GM11168 (cell line): ENCODE data around the gene NHSL2.

Source experiments
- in situ Hi-C: fragments of 300-500 bp; cut with MboI; formaldehyde crosslinking; loops from one replicate; pipeline ENCODE4 v1.12.0; 2022; ENCODE audit warnings: low sequenced_read_pairs; ENCODE audit not compliant: unreplicated experiment

The NHSL2 gene

DNA sequence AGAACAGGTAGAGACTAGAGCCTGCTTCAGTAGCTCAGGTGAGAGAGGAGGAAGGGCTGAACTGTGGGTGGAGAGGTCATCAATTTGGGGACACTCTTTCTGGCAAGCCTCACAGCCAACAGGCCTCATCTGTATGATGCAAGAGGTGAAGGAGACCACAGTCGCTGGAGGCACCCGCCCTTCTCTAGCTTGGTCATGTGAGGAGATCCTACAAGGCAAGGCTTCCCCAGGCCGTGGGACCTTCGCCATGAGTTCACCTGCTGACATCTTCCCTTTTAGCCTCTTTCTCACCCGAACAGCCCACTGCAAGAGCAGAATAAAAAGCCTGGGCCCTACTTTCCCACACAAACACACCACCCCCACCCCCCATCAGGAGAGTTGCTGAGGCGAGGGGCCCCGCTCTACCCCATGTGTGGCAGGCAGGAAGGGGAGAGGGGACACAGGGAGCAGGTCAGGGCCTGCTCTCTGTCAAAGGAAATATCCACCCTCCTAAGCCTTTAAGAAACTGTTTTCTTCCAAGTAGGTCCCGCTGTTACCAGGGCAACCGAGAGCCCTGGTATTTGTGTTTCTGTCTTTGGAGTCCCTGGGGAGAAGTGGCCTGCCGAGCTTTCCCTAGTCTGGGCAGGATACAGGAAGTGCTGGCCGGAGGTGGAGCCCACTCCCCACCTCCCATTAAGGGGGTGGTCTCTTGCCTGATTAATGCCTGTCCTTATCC is 213.0 kb downstream of the NHSL2 start:
- in situ Hi-C loops = no loop called here

DNA sequence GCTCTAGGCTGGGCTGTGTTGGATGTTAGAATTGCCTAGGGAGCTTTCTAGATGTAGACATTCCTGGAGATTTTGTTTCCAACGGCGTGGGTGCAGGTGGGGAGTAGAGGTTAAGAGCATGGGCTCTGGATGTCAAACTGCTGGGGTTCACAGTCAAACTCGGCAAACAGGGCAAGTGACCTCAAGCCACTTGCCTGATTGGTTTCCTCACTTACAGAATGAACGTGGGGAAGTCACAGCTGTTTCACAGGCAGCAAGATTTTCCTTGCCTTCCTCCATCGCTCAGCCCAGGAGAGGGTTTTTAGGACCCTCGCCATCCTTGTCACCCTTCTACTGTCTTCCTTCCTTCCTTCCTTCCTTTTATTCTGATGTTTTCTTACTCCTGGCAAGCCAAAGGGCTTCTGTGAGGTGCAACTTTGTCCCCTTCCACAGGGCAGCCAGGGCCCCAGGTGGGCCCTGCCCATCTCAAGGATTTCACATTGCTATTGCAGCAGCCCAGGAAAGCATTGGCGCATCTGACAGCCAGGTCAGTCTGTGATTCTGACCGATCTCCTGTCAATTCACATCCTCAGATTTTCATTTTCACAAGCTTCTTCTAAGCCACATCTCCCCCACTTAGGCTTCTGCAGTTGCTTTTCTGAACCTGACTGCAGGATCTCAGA is 214.0 kb downstream of the NHSL2 start:
- in situ Hi-C loops = loop anchor here (5.0 kb wide), 1 partner anchor 117 kb away; no protein-coding TSS in a partner anchor

DNA sequence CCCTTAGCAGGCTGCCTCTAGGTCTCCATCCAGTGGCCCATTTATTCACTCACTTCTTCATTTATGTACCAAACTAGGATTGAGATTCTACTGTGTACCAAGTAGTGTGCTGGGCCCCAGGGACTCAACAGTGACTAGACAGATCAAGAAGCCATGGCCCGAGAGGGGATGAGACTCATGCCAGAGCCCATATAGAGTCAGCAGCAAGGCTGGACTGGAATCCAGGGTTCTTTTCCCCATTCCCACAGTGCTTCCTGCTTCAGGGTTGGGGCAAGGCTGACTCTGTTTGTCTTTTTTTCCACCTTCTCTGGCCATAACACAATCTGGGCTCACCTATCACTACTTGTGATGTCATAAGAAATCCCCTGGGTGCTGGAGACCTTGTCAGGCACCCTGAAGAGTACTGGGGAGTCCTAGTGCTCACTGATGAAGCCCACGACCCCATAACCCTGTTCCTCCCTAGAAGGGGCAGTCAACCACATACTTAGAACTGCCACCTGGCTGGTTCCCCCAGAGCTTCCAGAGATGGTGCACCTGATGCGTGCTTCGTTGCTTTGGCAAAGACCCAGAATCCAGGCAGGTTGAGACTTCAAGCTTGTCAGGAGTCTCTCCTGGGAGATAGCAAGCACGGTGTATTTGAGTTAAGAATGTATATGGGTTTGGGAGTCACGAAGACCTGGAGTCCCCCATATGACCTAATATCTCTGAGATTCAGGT is 214.8 kb downstream of the NHSL2 start:
- in situ Hi-C loops = loop anchor here (5.0 kb wide), 1 partner anchor 118 kb away; no protein-coding TSS in a partner anchor

DNA sequence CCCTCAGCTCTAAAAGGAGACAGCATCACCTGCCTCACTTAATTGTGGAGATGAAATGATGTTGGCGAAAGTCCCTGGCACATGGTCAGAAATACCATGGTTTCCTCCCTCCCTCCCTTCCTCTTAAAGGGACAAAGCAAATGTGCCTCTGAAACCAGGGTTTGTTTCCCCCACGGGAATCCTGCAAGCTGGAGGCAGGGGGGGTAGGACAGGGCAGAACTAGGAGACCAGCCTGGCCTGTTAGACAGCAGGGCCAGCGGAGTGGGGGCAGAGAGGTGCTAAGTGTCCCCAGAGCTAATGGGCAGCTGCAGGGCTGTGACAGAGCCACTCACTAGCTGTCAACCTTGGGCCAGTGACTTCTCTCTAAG is 215.4 kb downstream of the NHSL2 start:
- in situ Hi-C loops = loop anchor here (5.0 kb wide), 1 partner anchor 119 kb away; no protein-coding TSS in a partner anchor

DNA sequence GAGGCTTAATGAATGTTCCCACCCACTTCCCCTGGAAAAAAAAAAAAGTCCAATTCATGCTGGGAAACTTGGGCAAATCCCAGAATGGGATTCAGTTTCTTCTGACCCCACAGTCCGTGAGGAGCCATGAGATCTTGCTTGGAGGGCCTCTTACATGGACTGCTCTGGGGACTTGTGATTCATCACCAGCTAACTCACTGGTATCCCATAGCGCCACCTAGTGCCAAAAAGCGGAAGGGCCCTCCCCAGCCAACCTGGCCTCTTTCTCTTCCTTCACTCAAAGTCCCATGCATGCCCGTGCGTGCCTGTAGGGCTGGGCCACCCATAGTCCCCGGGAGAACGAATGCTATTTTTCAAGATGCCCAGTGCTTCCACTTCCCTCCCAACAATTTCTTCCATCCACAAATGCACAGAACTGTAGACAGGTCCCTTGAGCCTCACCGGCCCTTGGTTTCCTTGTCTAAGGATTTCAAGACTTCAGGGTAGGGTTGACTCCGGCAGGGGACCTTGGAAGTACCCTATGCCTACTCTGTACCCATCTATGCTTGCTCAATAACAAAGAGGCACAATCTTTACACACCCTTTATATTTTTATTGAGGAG is 216.0 kb downstream of the NHSL2 start:
- in situ Hi-C loops = loop anchor here (5.0 kb wide), 1 partner anchor 119 kb away; no protein-coding TSS in a partner anchor

DNA sequence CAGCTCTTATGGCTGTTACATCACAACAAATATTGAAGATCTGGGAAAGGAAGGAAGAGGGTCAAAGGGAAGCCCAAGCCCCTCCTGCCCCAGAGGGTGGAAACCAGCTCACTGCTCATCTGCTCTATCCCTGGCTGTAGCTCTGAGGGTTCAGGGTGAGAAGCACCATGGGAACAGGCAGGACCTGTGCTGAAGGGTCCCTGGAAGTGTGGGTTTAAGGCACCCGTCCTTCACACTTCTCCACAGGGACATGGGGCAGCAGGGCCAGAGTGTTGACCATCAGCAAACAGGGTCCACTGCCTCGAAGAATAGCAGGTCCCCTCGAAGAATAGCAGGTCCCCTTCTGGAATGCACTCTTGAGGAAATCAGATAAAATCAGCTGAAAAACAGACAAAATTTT is 216.7 kb downstream of the NHSL2 start:
- in situ Hi-C loops = loop anchor here (5.0 kb wide), 1 partner anchor 120 kb away; no protein-coding TSS in a partner anchor

DNA sequence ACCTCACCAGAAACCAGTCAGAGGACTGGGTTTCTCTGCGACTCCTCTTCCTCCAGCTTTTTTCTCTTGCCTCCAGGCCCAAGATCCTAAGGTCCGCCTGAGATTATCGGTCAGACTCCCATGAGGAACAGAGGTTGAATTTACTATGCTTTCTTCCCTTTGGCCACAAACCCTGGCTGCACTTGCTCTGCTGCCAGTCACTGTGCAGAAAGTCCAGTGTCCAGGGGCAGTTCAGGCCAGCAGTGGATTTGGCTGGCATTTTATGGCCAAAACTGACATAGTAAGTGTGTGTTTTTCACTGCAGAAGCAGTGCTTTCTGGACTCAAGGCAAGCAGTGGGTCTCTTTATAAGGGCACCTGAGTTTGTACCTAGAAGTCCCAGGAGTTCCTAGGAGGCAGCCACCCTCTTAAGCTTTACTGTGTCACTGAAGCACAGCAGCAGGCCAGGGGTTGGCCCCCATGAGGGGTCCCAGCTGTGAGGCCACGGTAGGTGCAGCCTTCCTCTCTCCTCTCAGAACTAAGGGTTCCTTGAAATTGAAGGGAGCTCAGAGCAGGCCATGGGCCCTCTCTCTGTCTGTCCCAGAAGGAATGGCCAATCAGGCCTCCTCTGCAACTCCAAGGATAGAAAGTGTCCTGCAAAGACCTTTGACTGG is 217.7 kb downstream of the NHSL2 start:
- in situ Hi-C loops = loop anchor here (5.0 kb wide), 1 partner anchor 121 kb away; no protein-coding TSS in a partner anchor

DNA sequence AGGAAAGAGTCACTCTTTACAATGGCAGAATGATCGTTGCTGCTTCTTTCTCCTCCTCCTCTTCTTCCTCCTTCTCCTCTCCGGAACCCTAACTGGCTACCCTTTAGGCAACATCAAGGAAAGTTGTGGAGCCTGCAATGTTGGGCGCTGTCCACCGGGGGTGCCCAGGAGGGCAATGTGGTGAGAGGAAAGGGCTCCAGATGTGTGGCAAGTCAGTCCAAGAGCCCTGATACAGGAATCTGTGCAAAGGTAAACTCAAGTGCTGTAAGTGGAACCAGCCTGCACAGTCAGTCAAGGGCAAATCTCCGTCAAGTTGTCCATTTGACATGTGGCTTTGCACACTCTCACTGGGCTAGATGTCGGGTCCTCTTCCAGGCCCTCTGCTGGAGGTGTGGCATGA is 218.2 kb downstream of the NHSL2 start:
- in situ Hi-C loops = loop anchor here (5.0 kb wide), 1 partner anchor 122 kb away; no protein-coding TSS in a partner anchor

DNA sequence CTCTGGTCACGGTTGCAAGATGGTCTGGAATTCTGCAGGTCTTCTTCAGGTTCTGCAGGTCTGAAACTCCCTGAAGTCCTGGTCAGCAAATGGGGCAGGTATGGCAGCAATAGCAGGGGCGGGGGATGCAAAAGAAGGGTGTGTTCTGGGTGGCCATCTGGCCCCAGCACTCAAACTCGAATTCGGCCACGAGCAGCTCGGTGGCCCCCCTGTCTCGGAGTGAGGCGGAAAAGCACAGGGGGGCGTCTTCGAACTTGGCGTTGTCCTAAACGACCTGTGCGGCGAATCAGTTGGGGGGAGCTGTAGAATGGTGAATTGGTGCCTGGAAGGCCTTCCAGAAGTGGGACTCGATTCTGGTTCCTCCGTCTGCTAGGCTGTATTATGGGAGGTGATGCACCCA is 219.0 kb downstream of the NHSL2 start:
- in situ Hi-C loops = loop anchor here (5.0 kb wide), 1 partner anchor 122 kb away; no protein-coding TSS in a partner anchor

DNA sequence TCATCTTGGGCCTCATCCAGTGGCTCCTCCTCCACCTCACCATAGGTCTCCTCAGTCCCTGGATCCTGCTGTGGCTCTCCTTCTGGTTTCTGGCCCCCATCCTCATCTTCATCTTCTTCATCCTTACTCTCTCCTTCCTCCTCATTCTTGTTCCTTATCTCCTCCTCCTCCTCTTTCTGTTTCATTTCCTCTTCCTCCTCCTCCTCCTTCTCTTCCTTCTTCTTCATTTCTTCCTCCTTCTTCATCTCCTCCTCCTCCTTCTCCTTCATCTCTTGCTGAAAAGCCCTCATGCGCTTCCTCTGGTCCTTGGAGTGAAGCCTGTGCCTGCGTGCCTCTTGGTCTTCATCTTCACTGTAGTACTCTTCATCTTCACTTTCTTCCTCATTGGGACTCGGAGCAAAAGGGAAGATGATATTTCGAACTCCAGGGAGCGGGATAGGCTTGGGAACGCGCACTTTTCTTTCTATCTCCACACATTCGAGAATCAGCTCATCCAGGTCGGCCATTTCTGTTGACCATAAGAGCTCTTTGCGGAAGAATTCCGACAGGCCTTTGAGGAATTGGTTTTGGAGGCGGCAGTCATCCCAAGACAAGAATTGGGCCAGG is 219.6 kb downstream of the NHSL2 start:
- in situ Hi-C loops = no loop called here

DNA sequence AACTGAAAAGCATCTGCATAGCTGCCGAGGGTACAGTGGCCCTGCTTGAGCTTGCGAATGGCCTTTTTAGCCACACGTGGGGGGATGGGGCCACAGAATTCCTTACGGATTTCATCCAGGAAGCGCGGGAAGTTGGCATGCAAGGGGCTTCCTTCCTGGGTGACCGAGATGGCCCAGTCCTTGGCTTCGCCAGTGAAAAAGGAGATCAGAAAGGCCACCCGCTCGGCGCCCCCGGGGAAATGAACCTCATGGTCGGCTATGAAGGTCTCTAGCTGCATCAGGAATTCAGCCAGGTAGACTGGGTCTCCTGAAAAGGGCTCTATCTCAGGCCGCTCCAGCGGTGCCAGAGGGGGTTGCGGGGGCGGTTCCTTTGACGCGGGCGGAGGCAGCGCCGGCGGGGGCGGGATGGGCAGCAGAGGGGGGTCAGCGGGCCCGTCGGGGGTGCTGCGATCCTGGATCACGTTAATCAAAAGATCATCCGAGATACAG is 220.2 kb downstream of the NHSL2 start:
- in situ Hi-C loops = no loop called here

DNA sequence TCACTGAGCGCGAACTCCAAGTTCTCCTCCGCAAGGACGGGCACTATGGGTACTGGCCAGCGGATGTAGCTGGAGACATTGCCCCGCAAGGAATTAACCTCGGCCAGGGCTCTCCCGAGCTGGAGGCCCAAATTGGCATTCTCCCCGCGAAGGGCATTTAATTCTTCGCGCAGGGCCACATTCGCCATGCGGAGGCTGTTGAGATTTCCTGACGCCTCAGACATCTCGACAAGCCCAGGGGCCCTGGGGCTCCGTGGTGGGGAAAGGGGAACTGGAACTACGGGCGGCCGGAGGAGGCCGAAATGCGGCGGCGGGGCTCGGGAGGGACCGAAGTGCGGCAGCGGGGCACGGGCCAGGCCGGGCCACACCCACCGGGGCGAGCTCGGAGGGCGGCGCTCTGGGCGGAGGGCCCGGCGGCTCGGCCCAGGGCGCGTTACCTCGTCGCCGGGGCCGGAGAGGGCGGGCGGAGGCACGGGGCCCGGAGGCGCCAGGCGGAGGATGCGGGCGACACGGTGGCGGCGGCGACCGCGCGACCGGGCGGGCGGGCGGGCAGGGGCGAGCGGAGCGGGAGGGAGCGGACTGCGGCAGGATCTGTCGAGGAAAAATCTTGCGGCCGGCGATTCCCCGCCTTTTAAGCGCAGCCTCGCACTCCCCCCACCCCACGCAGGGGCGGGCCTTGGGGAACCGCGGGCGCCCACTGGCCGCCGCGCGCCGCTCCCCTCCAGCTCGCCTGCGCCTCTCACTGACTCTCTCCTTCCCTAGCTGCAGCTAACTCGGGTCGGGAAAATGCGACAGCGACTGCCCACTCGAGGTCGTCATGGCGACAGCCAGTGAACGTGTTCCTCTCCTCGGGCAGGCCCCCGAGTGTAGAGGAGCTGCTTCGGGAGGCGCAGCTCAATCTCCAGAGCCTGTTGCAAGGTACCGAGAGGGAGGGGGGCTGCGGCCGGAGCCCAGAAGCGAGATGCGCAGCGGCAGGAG is 221.0 kb downstream of the NHSL2 start, which contains the start of gene RTL5:
Gene RTL5, minus strand, starts transcription at position 599 of the 978 bp plus-strand sequence.
- in situ Hi-C loops = no loop called here

DNA sequence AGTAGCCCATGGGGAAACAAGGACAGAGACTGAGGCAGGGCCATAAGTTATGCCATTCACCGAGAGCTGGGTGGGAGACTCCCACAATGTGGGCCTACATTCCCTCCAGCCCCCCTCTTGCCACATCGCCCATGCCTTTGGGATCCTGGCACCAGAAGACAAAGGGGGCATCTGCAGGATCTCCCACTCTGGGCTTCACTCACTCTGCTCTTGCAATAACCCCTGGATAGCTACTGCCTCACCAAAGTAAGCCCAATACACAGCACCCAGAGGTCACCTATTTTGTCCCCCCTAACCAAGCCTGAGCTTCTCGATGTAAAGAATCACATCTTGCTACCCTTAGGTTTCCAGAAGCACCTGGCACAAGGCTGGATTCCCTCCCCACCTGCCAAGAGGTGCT is 221.8 kb downstream of the NHSL2 start:
- in situ Hi-C loops = no loop called here

DNA sequence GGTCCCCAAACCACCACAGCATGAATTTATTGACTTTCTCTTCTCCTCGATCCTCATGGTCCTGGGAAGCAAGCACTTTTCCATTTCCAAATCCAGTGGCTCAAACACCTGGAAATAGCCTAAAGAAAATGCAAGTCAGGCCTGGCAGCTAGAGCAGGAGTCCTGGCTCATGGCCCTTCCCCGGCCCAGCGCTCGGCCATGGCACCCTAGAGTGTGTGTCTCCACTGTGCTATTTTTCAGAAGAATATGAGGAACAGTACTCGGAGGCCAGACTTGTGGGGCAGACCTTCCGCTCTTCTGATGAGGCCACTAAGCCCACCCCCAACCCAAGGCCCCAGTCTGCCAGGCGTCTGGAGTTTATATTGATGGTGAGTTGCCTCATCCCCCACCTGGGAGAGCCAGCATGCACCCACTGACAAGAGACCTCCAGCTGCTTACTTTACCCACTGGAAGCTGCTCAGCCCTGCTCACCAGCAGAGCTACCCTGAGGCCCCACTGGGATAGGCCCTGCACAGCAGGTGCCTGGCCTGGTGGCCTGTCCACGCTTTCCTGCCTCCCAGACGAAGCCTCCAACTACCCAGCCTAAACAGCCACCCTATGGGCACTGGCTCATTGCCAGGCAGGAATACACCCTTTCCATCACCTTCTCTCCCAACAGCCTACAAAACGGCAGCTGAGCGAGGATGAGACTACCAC is 223.4 kb downstream of the NHSL2 start:
- in situ Hi-C loops = no loop called here

DNA sequence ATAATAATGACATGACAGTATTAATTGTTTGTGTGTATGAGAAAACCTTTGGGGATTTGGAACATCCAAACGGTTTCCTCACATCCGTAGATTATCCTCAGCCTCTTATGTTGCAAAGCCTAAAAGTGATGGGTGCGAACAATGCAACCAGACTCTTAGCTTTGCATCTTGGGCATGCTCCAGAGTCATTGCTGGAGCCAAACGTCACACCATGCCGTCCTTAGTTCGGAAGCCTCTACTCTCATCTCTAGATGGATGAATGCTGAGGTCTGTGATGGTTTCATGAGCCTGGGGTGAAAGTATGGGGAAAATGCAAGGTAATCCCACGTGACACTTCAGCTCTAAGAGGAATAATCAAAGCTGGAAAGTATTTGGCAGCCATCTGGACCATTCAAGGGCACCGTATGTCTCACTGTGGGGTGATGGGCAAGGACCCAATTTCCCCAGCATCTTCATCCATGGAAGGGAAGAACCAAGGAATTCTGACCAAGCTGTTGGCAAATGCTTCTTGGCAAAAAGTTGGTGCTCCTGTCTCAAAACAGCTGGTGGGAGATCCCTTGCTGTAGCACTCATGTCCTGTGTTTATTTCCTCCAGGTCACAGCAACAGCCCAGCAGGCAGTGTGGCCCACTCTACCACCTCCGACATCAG is 227.3 kb downstream of the NHSL2 start:
- in situ Hi-C loops = no loop called here

DNA sequence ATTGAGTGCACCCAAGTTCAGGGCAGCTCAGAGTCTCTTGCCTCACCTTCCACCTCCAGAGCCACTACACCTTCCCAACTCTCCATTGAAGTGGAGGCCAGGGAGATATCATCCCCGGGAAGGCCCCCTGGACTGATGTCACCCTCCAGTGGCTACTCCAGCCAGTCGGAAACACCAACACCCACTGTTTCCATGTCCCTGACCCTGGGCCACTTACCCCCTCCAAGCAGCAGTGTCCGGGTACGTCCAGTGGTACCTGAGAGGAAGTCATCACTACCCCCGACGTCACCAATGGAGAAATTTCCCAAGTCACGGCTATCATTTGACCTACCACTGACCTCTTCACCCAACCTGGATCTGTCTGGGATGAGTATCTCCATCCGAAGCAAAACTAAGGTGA is 228.9 kb downstream of the NHSL2 start:
- in situ Hi-C loops = no loop called here

DNA sequence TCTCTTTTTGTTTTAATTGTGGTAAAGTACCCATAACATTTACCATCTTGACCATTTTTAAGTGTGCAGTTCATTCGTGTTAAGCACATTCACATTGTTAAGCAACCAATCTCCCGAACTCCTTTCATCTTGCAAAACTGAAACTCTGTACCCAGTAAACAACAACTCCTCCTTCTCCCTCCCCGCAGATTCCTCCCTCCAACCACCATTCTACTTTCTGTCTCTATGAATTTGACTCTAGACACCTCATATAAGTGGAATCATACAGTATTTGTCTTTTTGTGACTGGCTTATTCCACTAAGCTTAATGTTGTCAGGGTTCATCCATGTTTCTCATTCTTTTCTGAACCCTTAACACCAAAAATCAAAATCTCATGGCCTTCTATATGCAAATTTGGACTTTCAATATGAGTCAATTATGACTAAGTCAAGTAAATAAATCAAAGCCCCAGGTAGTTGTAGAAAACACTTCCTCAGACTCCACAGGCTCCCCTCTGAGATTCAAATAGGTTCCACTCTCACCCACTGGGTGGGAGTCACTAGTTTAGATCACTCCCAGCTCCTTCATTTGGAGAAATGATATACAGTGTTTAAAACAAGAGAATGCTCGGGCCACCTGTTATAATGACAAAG is 230.8 kb downstream of the NHSL2 start:
- in situ Hi-C loops = no loop called here
